H1 (cell line): ENCODE results near the gene RRAS2. TPM values are rescaled to one million over a fixed set of nuclear protein-coding genes. Genes with fewer than 3 reads are reported as not detected.
A peak's percentile ranks its signal among the peaks of the same experiment; 100 is the strongest.

Source experiments
- CTCF ChIA-PET: fragments of 300-600 bp; sonication (Branson Sonifier 250); formaldehyde crosslinking; loops from one replicate; lab custom pipeline; 2021; ENCODE audit not compliant: partially characterized antibody; lab: Charles Lee
- POLR2A ChIA-PET: fragments of 300-600 bp; sonication (Branson Sonifier 250); formaldehyde crosslinking; loops from one replicate; lab custom pipeline; 2021; ENCODE audit warnings: inconsistent platforms; ENCODE audit not compliant: partially characterized antibody; lab: Charles Lee
- DNase-seq, 2 experiments: peaks; one replicate each; pipeline versions ENCODE4 v3.0.0 to v3.0.0-alpha.2; 2010 to 2022; ENCODE audit warnings: low spot score in 2 of 2, low read depth in 1 of 2, mixed read lengths in 1 of 2
- FAIRE-seq: peaks from 2 replicates; lab custom pipeline; 2011; peaks lifted over from hg19 to GRCh38; lab: Jason Lieb, UNC
- H2AFZ ChIP-seq: 2 replicates; pipeline ENCODE4 v1.8.1; 2012; ENCODE audit warnings: low read length, inconsistent platforms
- H2AK5ac ChIP-seq: 2 replicates; pipeline ENCODE4 v1.6.1; 2013; ENCODE audit warnings: low read depth, low read length
- H2BK120ac ChIP-seq: replicated peaks from 2 replicates; pipeline ENCODE3; 2013; ENCODE audit warnings: low read depth, low read length, inconsistent platforms
- H2BK12ac ChIP-seq: 2 replicates; pipeline ENCODE4 v1.6.1; 2013; ENCODE audit warnings: low read depth, low read length
- H2BK15ac ChIP-seq: 2 replicates; pipeline ENCODE4 v1.6.1; 2013; ENCODE audit warnings: low read length
- H2BK20ac ChIP-seq: 2 replicates; pipeline ENCODE4 v1.6.1; 2013; ENCODE audit warnings: low read length
- H2BK5ac ChIP-seq: 2 replicates; pipeline ENCODE4 v1.6.1; 2013; ENCODE audit warnings: low read depth, low read length
- H3K14ac ChIP-seq: 2 replicates; pipeline ENCODE4 v1.6.1; 2013; ENCODE audit warnings: inconsistent platforms; ENCODE audit not compliant: insufficient read length
- H3K18ac ChIP-seq: 2 replicates; pipeline ENCODE4 v1.6.1; 2013; ENCODE audit warnings: low read length; ENCODE audit errors: extremely low read depth
- H3K23ac ChIP-seq: 2 replicates; pipeline ENCODE4 v1.6.1; 2013; ENCODE audit warnings: inconsistent platforms; ENCODE audit not compliant: insufficient read length
- H3K23me2 ChIP-seq: 2 replicates; pipeline ENCODE4 v1.6.1; 2013; ENCODE audit warnings: low read depth, low read length
- H3K27ac ChIP-seq: 2 replicates; pipeline ENCODE4 v1.6.1; 2011; ENCODE audit warnings: low read depth, low read length, inconsistent platforms
- H3K27me3 ChIP-seq, 4 experiments: replicated peaks in 1 of 4; 1 replicate in 1 of 4; 2 replicates in 3 of 4; pipeline versions ENCODE4 v1.6.1 to v1.8.1; 2011 to 2013; ENCODE audit warnings: low read length in 3 of 4, mild to moderate bottlenecking in 3 of 4, inconsistent platforms in 2 of 4, mixed read lengths in 2 of 4, moderate library complexity in 1 of 4; ENCODE audit not compliant: control insufficient read depth in 3 of 4, insufficient read depth in 3 of 4; ENCODE audit errors: extremely low read depth in 1 of 4
- H3K36me3 ChIP-seq, 4 experiments: 2 replicates each; pipeline versions ENCODE4 v1.6.1 to v1.8.1; 2011 to 2013; ENCODE audit warnings: mild to moderate bottlenecking in 4 of 4, low read length in 3 of 4, moderate library complexity in 2 of 4, control low read depth in 1 of 4, inconsistent platforms in 1 of 4; ENCODE audit not compliant: insufficient read depth in 4 of 4, control insufficient read depth in 2 of 4
- H3K4ac ChIP-seq: replicated peaks from 2 replicates; pipeline ENCODE3; 2013; ENCODE audit warnings: low read length, low read depth, mixed read lengths, inconsistent platforms; ENCODE audit not compliant: insufficient read length
- H3K4me1 ChIP-seq, 4 experiments: replicated peaks in 1 of 4; 1 replicate in 1 of 4; 2 replicates in 3 of 4; pipeline versions ENCODE4 v1.6.1 to v1.8.1; 2011 to 2013; ENCODE audit warnings: low read length in 3 of 4, inconsistent platforms in 2 of 4, mixed read lengths in 1 of 4; ENCODE audit not compliant: insufficient read depth in 4 of 4, control insufficient read depth in 3 of 4
- H3K4me2 ChIP-seq, 2 experiments: 2 replicates each; pipeline versions ENCODE4 v1.6.1 to v1.8.1; 2011 to 2013; ENCODE audit warnings: low read depth in 2 of 2, low read length in 2 of 2, control low read depth in 1 of 2, inconsistent platforms in 1 of 2, mild to moderate bottlenecking in 1 of 2; ENCODE audit not compliant: insufficient read depth in 1 of 2
- H3K4me3 ChIP-seq, 4 experiments: fragments of 200-600, 300-600 bp in 1 of 4; sonication (generic), shearing (Covaris generic), sonication (Bioruptor Twin) in 1 of 4; 2 replicates each; pipeline versions ENCODE4 v1.5.1 to v1.8.1; 2011 to 2016; ENCODE audit warnings: low read length in 4 of 4, low read depth in 3 of 4, control low read depth in 2 of 4, inconsistent platforms in 2 of 4, mild to moderate bottlenecking in 2 of 4, mixed read lengths in 1 of 4, moderate library complexity in 1 of 4; ENCODE audit not compliant: insufficient read depth in 2 of 4; ENCODE audit errors: extremely low read depth in 1 of 4
- H3K56ac ChIP-seq: replicated peaks from 2 replicates; pipeline ENCODE3; 2013; ENCODE audit warnings: low read depth, mild to moderate bottlenecking, mixed read lengths, low read length, inconsistent platforms; ENCODE audit not compliant: insufficient read length
- H3K79me1 ChIP-seq: 2 replicates; pipeline ENCODE4 v1.6.1; 2013; ENCODE audit warnings: low read depth, low read length, control low read depth
- H3K79me2 ChIP-seq, 2 experiments: 2 replicates each; pipeline versions ENCODE4 v1.6.1 to v1.8.1; 2012 to 2013; ENCODE audit warnings: low read length in 2 of 2, mild to moderate bottlenecking in 2 of 2, inconsistent platforms in 1 of 2; ENCODE audit not compliant: insufficient read depth in 2 of 2, control insufficient read depth in 1 of 2
- H3K9ac ChIP-seq, 4 experiments: replicated peaks in 1 of 4; 1 replicate in 1 of 4; 2 replicates in 3 of 4; pipeline versions ENCODE4 v1.6.1 to v1.8.1; 2011 to 2013; ENCODE audit warnings: low read depth in 3 of 4, low read length in 3 of 4, control low read depth in 2 of 4, mild to moderate bottlenecking in 2 of 4, moderate library complexity in 2 of 4, inconsistent platforms in 1 of 4; ENCODE audit errors: extremely low read depth in 1 of 4
- H3K9me3 ChIP-seq, 2 experiments: 2 replicates each; pipeline versions ENCODE4 v1.6.1 to v1.8.1; 2012 to 2013; ENCODE audit warnings: mild to moderate bottlenecking in 2 of 2, moderate library complexity in 2 of 2, control low read depth in 1 of 2, inconsistent platforms in 1 of 2, low read depth in 1 of 2, low read length in 1 of 2, mixed read lengths in 1 of 2; ENCODE audit not compliant: insufficient read depth in 2 of 2
- H4K20me1 ChIP-seq, 2 experiments: replicated peaks in 1 of 2; 2 replicates each; pipeline versions ENCODE3 to v1.8.1; 2011 to 2013; ENCODE audit warnings: inconsistent platforms in 2 of 2, low read length in 2 of 2, mild to moderate bottlenecking in 1 of 2; ENCODE audit not compliant: insufficient read depth in 2 of 2, control insufficient read depth in 1 of 2
- H4K5ac ChIP-seq: 2 replicates; pipeline ENCODE4 v1.6.1; 2013; ENCODE audit warnings: low read length, low read depth, mixed read lengths, inconsistent platforms; ENCODE audit not compliant: insufficient read length
- H4K8ac ChIP-seq: 2 replicates; pipeline ENCODE4 v1.8.0; 2013; ENCODE audit warnings: mild to moderate bottlenecking, moderate library complexity, low read length, inconsistent platforms; ENCODE audit not compliant: insufficient read depth; ENCODE audit errors: extremely low read depth
- H4K91ac ChIP-seq: replicated peaks from 2 replicates; pipeline ENCODE3; 2013; ENCODE audit warnings: low read length, mixed read lengths, inconsistent platforms; ENCODE audit not compliant: insufficient read length
- ATF3 ChIP-seq: IDR thresholded peaks from 2 replicates; pipeline ENCODE4 v1.6.1; 2011; ENCODE audit warnings: low read depth, mild to moderate bottlenecking, low read length; ENCODE audit not compliant: insufficient read depth
- BRCA1 ChIP-seq: IDR thresholded peaks from 2 replicates; pipeline ENCODE4 v1.6.1; 2012; ENCODE audit warnings: low read depth, low read length, improper control_type of control experiment
- CEBPB ChIP-seq: IDR thresholded peaks from 2 replicates; pipeline ENCODE4 v1.6.1; 2012; ENCODE audit warnings: low read depth, low read length
- E2F6 ChIP-seq: IDR thresholded peaks from 2 replicates; pipeline ENCODE4 v1.6.1; 2012; ENCODE audit warnings: inconsistent platforms
- HDAC6 ChIP-seq: IDR thresholded peaks from one replicate; pipeline ENCODE4 v1.7.1; 2012; ENCODE audit warnings: low read depth, mild to moderate bottlenecking, inconsistent platforms, low read length, moderate library complexity
- NANOG ChIP-seq: IDR thresholded peaks from 2 replicates; pipeline ENCODE4 v1.6.1; 2011; ENCODE audit warnings: low read length, low read depth, mild to moderate bottlenecking, inconsistent platforms; ENCODE audit not compliant: insufficient read depth, poor library complexity, severe bottlenecking
- POLR2A ChIP-seq, 2 experiments: IDR thresholded peaks; 1 replicate in 1 of 2; 2 replicates in 1 of 2; pipeline ENCODE4 v1.6.1; 2011; ENCODE audit warnings: low read depth in 2 of 2, low read length in 2 of 2, mild to moderate bottlenecking in 2 of 2; ENCODE audit errors: control extremely low read depth in 1 of 2
- RXRA ChIP-seq: IDR thresholded peaks from 2 replicates; pipeline ENCODE4 v1.6.1; 2011; ENCODE audit warnings: low read depth, mild to moderate bottlenecking, low read length, moderate library complexity; ENCODE audit not compliant: insufficient read depth
- SP1 ChIP-seq: IDR thresholded peaks from 2 replicates; pipeline ENCODE4 v1.6.1; 2011; ENCODE audit warnings: low read depth, low read length
- SRF ChIP-seq: IDR thresholded peaks from 2 replicates; pipeline ENCODE4 v1.6.1; 2011; ENCODE audit warnings: mild to moderate bottlenecking, low read depth, low read length, moderate library complexity
- SUZ12 ChIP-seq: fragments of 200-600 bp; sonication (generic); IDR thresholded peaks from 2 replicates; pipeline ENCODE4 v1.6.1; 2012; ENCODE audit warnings: mild to moderate bottlenecking, inconsistent platforms, low read length, moderate library complexity, mixed read lengths
- TBP ChIP-seq: IDR thresholded peaks from 2 replicates; pipeline ENCODE4 v1.6.1; 2011; ENCODE audit warnings: low read depth, low read length, improper control_type of control experiment
- ZNF274 ChIP-seq: IDR thresholded peaks from 2 replicates; pipeline ENCODE4 v1.7.0; 2012; ENCODE audit warnings: low read length, borderline replicate concordance; ENCODE audit errors: extremely low read depth
- WGBS, 2 experiments: shearing (Covaris generic) in 1 of 2; methylation state at CpG; one replicate each; pipeline versions ENCODE4 v1.1.6 to v1.1.7; 2013 to 2015; ENCODE audit warnings: low lambda C conversion rate in 2 of 2, mixed read lengths in 2 of 2, inconsistent platforms in 1 of 2, low coverage in 1 of 2, missing lambda C conversion rate in 1 of 2; ENCODE audit not compliant: insufficient replicate concordance in 2 of 2, insufficient coverage in 1 of 2, insufficient read length in 1 of 2; ENCODE audit errors: extremely low coverage in 1 of 2, missing lambda C conversion rate in 1 of 2; 5-methylcytosine and 5-hydroxymethylcytosine counted together
- polyA plus RNA-seq, 7 experiments: library from polyadenylated mRNA; depleted of rRNA in 3 of 7; stranded (reverse) in 5 of 7; unstranded in 2 of 7; fragments of >200 nt in 5 of 7; fragments of 200-250 nt in 2 of 7; gene quantifications; 1 replicate in 5 of 7; 2 replicates in 1 of 7; 4 replicates in 1 of 7; pipeline versions ENCODE4 v1.2.1 to v1.2.3, GENCODE V29; 2011 to 2013; ENCODE audit warnings: missing spikeins in 2 of 7, mixed read lengths in 2 of 7
- total RNA-seq: library from RNA; stranded (reverse); fragmentation: NEBNext Ultra II Directional; extraction: Animal tissue kit (Norgen Biotek cat#: 25700); gene quantifications from 2 replicates; pipeline ENCODE4 v1.2.1, GENCODE V29; 2021

Gene RRAS2
- total and polyA plus RNA-seq, 2 of the 8 experiments (the other 6 are each of a cell fraction or from before 2014, with no cell fraction given) = 72.3 to 234 TPM

- H3K27me3 ChIP-seq = no peaks in the 10 kb centered on the region
- peak overlapping the region in 1 of 4 experiments; percentile 13; a peak in 1 of 8 replicates for H3K4me3 ChIP-seq
- no peak overlapping the region for H3K4ac ChIP-seq
- H4K20me1 ChIP-seq = peaks cover 0 to 3% of the 10 kb centered on the region in 2 experiments
- no peak overlapping the region for H2BK15ac ChIP-seq
- peak overlapping the region; percentile 30 to 51; a peak in 3 of 4 replicates for H3K4me2 ChIP-seq
- peak overlapping the region; percentile 86; the same call in 1 of the 2 replicates for H2AK5ac ChIP-seq
- WGBS, 2 experiments = 38% methylated on average over 1 of the region's 1 CpG; no CpG with 5 or more reads in 1 of the 2 experiments
- DNase-seq = no peak
- peaks cover 47 to 98% of the 10 kb centered on the region in 2 experiments for H3K79me2 ChIP-seq
- no peak overlapping the region for H2AFZ ChIP-seq
- H3K23ac ChIP-seq = no peak overlapping the region
- H3K79me1 ChIP-seq = no peaks in the 10 kb centered on the region; the same call in 1 of the 2 replicates
- peaks cover 5 to 36% (median 16%) of the 10 kb centered on the region in 4 experiments; a peak in 6 of 7 replicates for H3K4me1 ChIP-seq
- H2BK5ac ChIP-seq = peak overlapping the region; percentile 79
- peak overlapping the region; percentile 15 for H4K91ac ChIP-seq
- peak overlapping the region; percentile 82 for H2BK12ac ChIP-seq
- no peaks in the 10 kb centered on the region for H3K36me3 ChIP-seq
- H3K14ac ChIP-seq = no peak overlapping the region
- ChIA-PET CTCF (interaction anchor here (0.5 to 2.0 kb wide), 9 partner anchors 9 to 34 kb away, joined by 3 to 6 read pairs (median 3); no protein-coding TSS in a partner anchor), POLR2A (interaction anchor here (0.8 to 4.5 kb wide), 10 partner anchors 9 to 78 kb away, joined by 3 to 18 read pairs (median 3); no protein-coding TSS in a partner anchor)
- peak overlapping the region; percentile 4; the same call in 1 of the 2 replicates for H3K18ac ChIP-seq
- H3K56ac ChIP-seq = no peak overlapping the region
- H4K5ac ChIP-seq = peak overlapping the region; percentile 39
- H2BK20ac ChIP-seq = no peak overlapping the region
- H3K23me2 ChIP-seq = peaks cover 9% of the 10 kb centered on the region
- no peak overlapping the region for H2BK120ac ChIP-seq
- H3K9me3 ChIP-seq = peaks cover 0 to 3% of the 10 kb centered on the region in 2 experiments; a peak in 2 of 4 replicates
- H3K9ac ChIP-seq = no peak overlapping the region
- H3K27ac ChIP-seq = peak overlapping the region; percentile 39
- H4K8ac ChIP-seq = no peak overlapping the region
- FAIRE-seq = no peak
- TF ChIP-seq SUZ12 (no peak), NANOG (no peak), ZNF274 (no peak), BRCA1 (no peak), TBP (no peak), SP1 (no peak), RXRA (no peak), SRF (no peak), E2F6 (no peak), HDAC6 (no peak), POLR2A (IDR thresholded peaks at IDR 0.05; ENCODE audit: control extremely low read depth in 1 of 2, low read depth in 2 of 2, low read length in 2 of 2) (no peak), ATF3 (no peak), CEBPB (no peak)
Observed at GRCh38 chr11:14335712-14336111, 23.3 kb downstream of the RRAS2 start.
